Effector CD8-positive, alpha-beta T cell (primary cell): ENCODE measurements around the gene SUGP1.

ENCODE experiments used
- DNase-seq: peaks from one replicate; lab custom pipeline; 2025; lab: John Stamatoyannopoulos, UW

Gene SUGP1

GRCh38 chr19:19341026-19341425, 20.7 kb upstream of the SUGP1 start:
- DNase-seq = no peak

- DNase-seq = no peak
These were observed 17.8 kb upstream of the SUGP1 start for GRCh38 chr19:19338082-19338481.

- DNase-seq = no peak
These were observed 16.8 kb upstream of the SUGP1 start for GRCh38 chr19:19337120-19337519.

GRCh38 chr19:19336597-19336996, 16.3 kb upstream of the SUGP1 start:
- no peak for DNase-seq

GRCh38 chr19:19335408-19336158, 15.3 kb upstream of the SUGP1 start:
- DNase-seq = no peak

GRCh38 chr19:19334989-19335344, 14.7 kb upstream of the SUGP1 start:
- no peak for DNase-seq

GRCh38 chr19:19334063-19334988, 14.0 kb upstream of the SUGP1 start:
- DNase-seq = no peak

GRCh38 chr19:19329126-19329525, 8.8 kb upstream of the SUGP1 start:
- no peak for DNase-seq

GRCh38 chr19:19327672-19328071, 7.4 kb upstream of the SUGP1 start:
- DNase-seq = no peak

GRCh38 chr19:19324059-19324770, 3.9 kb upstream of the SUGP1 start:
- no peak for DNase-seq

- peak; percentile 19 for DNase-seq
These were observed 850 bp upstream of the SUGP1 start for GRCh38 chr19:19321141-19321577.

GRCh38 chr19:19319732-19320360, 463 bp downstream of the SUGP1 start:
- DNase-seq = no peak

- no peak for DNase-seq
These were observed 4.2 kb downstream of the SUGP1 start for GRCh38 chr19:19316082-19316481.

GRCh38 chr19:19315444-19315843, 4.9 kb downstream of the SUGP1 start:
- no peak for DNase-seq

GRCh38 chr19:19308373-19308772, 11.9 kb downstream of the SUGP1 start:
- DNase-seq = no peak

GRCh38 chr19:19306191-19306590, 14.1 kb downstream of the SUGP1 start:
- DNase-seq = no peak

GRCh38 chr19:19305696-19306095, 14.6 kb downstream of the SUGP1 start:
- no peak for DNase-seq

- DNase-seq = no peak
These were observed 15.2 kb downstream of the SUGP1 start for GRCh38 chr19:19305066-19305465.

- DNase-seq = no peak
These were observed 15.9 kb downstream of the SUGP1 start for GRCh38 chr19:19304186-19304965.

- DNase-seq = no peak
These were observed 16.9 kb downstream of the SUGP1 start for GRCh38 chr19:19303411-19303810.

GRCh38 chr19:19300613-19301012, 19.7 kb downstream of the SUGP1 start:
- no peak for DNase-seq
